DMS153 treated with DMSO at 0.1 percent for 48 hours (cell line): ENCODE data around the gene AHRR.

Experiments
- DNase-seq: peaks from one replicate; lab custom pipeline; 2025; ENCODE audit not compliant: unreplicated experiment; lab: John Stamatoyannopoulos, UW

The AHRR gene

GRCh38 chr5:425714-426113, 104.2 kb downstream of the AHRR start:
- no peak for DNase-seq

DNA sequence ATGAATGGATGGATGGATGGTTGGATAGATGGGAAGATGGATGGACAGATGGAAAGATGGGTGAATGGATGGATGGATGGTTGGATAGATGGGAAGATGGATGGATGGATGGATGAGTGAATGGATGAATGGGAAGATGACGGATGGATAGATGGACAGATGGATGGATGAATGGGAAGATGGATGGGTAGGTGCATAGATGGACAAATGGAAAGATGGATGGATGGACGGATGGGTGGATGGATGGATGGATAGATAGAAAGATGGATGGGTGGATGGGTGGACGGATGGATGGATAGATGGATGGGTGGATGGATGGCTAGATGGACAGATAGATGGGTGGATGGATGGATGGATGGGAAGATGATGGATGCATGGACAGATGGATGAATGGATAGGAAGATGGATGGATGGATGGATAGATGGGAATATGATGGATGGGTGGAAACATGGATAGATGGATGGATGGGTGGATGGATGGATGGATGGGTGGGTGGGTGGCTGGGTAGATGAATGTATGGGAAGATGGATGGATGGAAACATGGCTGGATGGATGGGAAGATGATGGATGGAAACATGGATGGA, 105.0 kb downstream of the AHRR start:
- DNase-seq = no peak

- DNase-seq = no peak
Measured at GRCh38 chr5:427415-428087, 106.0 kb downstream of the AHRR start.

- DNase-seq = no peak
Measured at GRCh38 chr5:428219-428618, 106.7 kb downstream of the AHRR start.

GRCh38 chr5:428754-429452, 107.4 kb downstream of the AHRR start:
- DNase-seq = no peak

- DNase-seq = no peak
Measured at GRCh38 chr5:429453-430188, 108.1 kb downstream of the AHRR start.

- DNase-seq = no peak
Measured at GRCh38 chr5:430214-430925, 108.9 kb downstream of the AHRR start.

- DNase-seq = peak; percentile 39
Measured at GRCh38 chr5:431001-431710, 109.6 kb downstream of the AHRR start.

- DNase-seq = no peak
Measured at GRCh38 chr5:431711-432050, 110.2 kb downstream of the AHRR start.

- DNase-seq = no peak
Measured at GRCh38 chr5:432201-432927, 110.8 kb downstream of the AHRR start.

- no peak for DNase-seq
Measured at GRCh38 chr5:432928-433791, 111.6 kb downstream of the AHRR start.

DNA sequence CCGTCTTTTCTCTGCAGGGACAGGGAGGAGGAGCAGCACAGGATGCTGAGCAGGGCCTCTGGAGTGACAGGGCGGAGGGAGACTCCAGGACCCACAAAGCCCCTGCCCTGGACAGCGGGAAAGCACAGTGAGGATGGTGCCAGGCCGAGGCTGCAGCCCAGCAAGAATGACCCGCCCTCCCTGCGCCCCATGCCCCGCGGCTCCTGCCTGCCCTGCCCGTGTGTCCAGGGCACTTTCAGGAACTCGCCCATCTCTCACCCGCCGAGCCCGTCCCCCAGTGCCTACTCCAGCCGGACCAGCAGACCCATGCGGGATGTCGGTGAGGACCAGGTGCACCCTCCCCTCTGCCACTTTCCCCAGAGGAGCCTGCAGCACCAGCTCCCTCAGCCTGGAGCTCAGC, 112.3 kb downstream of the AHRR start:
- no peak for DNase-seq

DNA sequence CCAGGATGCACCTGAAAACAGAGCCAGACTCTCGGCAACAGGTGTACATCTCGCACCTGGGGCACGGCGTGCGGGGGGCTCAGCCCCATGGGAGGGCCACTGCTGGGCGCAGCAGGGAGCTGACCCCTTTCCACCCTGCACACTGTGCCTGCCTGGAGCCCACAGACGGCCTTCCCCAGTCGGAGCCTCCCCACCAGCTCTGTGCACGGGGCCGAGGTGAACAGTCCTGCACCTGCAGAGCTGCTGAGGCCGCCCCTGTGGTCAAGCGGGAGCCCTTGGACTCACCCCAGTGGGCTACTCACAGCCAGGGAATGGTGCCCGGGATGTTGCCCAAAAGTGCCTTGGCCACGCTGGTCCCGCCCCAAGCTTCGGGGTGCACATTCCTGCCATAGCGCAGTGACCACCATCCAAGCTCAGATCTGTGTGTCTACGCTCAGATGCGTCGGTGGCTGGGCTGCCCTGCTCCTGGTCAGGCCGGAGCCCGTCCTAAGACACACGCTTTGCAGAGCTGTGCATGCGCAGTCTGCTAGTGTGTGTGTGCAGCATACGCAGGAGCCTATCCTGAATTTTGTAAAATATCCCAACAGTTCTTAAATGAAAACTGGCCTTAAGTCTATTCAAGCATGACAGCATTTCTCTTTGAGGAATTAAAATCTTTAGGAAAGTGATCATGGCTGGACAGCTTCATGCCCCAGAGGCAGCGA, 113.1 kb downstream of the AHRR start:
- no peak for DNase-seq

DNA sequence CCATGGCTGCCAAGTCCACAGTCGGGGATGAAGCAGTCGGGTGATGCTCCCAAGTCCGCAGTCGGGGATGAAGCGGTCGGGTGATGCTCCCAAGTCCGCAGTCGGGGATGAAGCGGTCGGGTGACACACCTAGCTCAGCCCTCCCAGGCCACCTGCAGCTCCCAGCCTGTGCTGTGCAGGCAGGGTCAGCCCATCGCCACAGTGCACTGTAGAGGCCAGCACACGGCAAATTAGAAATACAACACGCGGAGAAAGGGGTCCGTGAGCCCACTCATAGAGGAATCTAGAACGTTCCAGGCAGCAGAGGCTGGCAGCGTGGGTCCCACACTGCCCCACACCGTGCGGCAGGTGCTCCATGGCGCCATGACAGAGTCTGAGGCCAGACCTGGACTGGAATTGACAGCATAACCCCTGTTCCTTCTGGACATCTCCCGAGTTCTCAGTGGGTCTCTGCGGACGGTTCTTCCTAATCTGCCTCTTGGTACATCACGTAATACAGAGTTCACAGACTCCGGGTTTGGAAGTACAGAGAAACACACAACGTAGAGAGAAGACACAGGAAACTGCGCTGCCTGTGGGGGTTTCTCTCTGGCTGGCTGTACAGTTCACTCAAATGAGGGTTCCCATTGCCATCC, 113.8 kb downstream of the AHRR start:
- DNase-seq = no peak

- DNase-seq = peak; percentile 28
Measured at GRCh38 chr5:435961-436640, 114.6 kb downstream of the AHRR start.

DNA sequence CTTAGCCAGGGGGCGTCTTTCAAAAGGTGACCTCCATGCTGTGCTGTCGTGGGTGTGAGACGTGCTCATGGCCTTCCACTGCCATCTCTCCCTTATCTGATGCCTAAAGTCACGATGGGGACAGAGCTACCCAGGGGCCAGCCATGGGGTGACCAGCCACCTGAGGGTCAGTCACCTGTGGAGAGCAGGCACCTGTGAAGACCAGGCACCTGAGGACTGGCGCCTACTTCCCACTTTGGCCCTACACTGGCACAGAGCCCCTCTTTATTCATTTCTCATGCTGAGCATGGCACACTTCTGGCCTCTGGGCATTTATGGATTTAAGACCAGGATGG, 115.1 kb downstream of the AHRR start:
- no peak for DNase-seq

DNA sequence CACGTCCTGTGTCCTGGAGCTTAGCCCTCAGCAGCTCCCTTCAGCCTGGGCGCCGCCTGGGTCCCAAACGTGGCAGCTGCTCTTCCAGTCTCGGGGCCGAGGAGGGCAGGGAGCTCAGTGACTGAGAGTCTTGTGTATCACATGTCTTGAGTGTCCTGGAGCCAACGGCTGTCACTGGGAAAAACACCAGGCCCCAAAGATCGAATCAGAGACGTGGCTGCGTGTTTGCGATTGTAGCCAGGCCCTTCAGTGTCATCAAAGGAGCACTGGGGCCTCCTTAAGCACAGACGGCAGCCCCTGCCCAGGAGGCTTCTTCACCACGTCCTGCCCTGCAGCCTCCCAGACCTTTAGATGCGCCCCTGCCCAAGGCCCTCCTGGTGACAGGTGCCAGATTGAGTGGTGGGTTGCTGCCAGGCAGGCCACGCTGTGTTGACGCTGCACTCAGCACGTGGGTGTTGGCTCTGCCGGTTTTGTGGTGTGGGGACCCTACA, 115.8 kb downstream of the AHRR start:
- no peak for DNase-seq
